ENCODE measurements around the gene ADGRB2.

Gene ADGRB2

GRCh38 chr1:31748365-31748764, 15.8 kb downstream of the ADGRB2 start:
- DNase-seq, result no peak

GRCh38 chr1:31747304-31747703, 16.8 kb downstream of the ADGRB2 start:
- DNase-seq, result no peak

GRCh38 chr1:31746687-31747086, 17.5 kb downstream of the ADGRB2 start:
- no peak for DNase-seq

- peak; percentile 72 for DNase-seq
These were observed 18.0 kb downstream of the ADGRB2 start for GRCh38 chr1:31745946-31746670.

- DNase-seq, result no peak
These were observed 18.8 kb downstream of the ADGRB2 start for GRCh38 chr1:31745096-31745945.

- no peak for DNase-seq
These were observed 19.8 kb downstream of the ADGRB2 start for GRCh38 chr1:31744165-31744888.

GRCh38 chr1:31742462-31743212, 21.5 kb downstream of the ADGRB2 start:
- DNase-seq, result no peak

- no peak for DNase-seq
These were observed 24.8 kb downstream of the ADGRB2 start for GRCh38 chr1:31739346-31739745.

GRCh38 chr1:31736675-31737074, 27.5 kb downstream of the ADGRB2 start:
- no peak for DNase-seq

- no peak for DNase-seq
These were observed 28.6 kb downstream of the ADGRB2 start for GRCh38 chr1:31735571-31735970.

GRCh38 chr1:31734582-31735107, 29.5 kb downstream of the ADGRB2 start:
- DNase-seq, result no peak

GRCh38 chr1:31733389-31734219, 30.5 kb downstream of the ADGRB2 start:
- DNase-seq, result no peak

- no peak for DNase-seq
These were observed 31.3 kb downstream of the ADGRB2 start for GRCh38 chr1:31732751-31733289.

- no peak for DNase-seq
These were observed 31.8 kb downstream of the ADGRB2 start for GRCh38 chr1:31732343-31732742.

- no peak for DNase-seq
These were observed 33.0 kb downstream of the ADGRB2 start for GRCh38 chr1:31731049-31731565.

- no peak for DNase-seq
These were observed 33.6 kb downstream of the ADGRB2 start for GRCh38 chr1:31730336-31731048.

- no peak for DNase-seq
These were observed 36.3 kb downstream of the ADGRB2 start for GRCh38 chr1:31727849-31728248.

GRCh38 chr1:31727195-31727594, 36.9 kb downstream of the ADGRB2 start:
- no peak for DNase-seq

- no peak for DNase-seq
These were observed 37.4 kb downstream of the ADGRB2 start for GRCh38 chr1:31726715-31727114.

GRCh38 chr1:31725777-31726535, 38.2 kb downstream of the ADGRB2 start:
- peak; percentile 28 for DNase-seq
